Measurements from ENCODE around the gene FAR2. TPM values are rescaled to one million over a fixed set of nuclear protein-coding genes. Genes with fewer than 3 reads are reported as not detected.

FAR2 gene
- total and polyA plus RNA-seq, 2 of the 13 experiments (the other 11 are each of a cell fraction or from before 2014, with no cell fraction given) = not detected

- intact Hi-C loops (cut with micrococcal nuclease; ENCODE audit: unreplicated experiment) = no loop called here
- no peaks in the 10 kb centered on the region for H4K20me1 ChIP-seq (ENCODE audit: insufficient read depth, low read length)
- ATAC-seq (no peak), DNase-seq (ENCODE audit: low spot score) (no peak), FAIRE-seq (no peak)
- H3K4me3 ChIP-seq (replicated peaks in 1 of 3; ENCODE audit: insufficient read depth in 1 of 3, low read depth in 2 of 3, low read length in 3 of 3) = no peak overlapping the region
- H3K4me2 ChIP-seq (ENCODE audit: low read depth, low read length) = no peak overlapping the region
- no TSS peak for BruUV-seq (replicated peaks)
- 78% methylated on average over 3 of the region's 3 CpGs for WGBS (ENCODE audit: low lambda C conversion rate)
- no peaks in the 10 kb centered on the region for H3K79me2 ChIP-seq (ENCODE audit: insufficient read depth, low read length)
- H2AFZ ChIP-seq (ENCODE audit: low read length) = no peak overlapping the region
- H3K9me3 ChIP-seq (ENCODE audit: low read length) = no peaks in the 10 kb centered on the region
- no peaks in the 10 kb centered on the region for H3K27me3 ChIP-seq (ENCODE audit: control insufficient read depth in 1 of 2, insufficient read depth in 2 of 2, low read length in 2 of 2)
- ChIA-PET POLR2A (no interaction called here), CTCF (ENCODE audit: low intra/inter-chr PET ratio, low total read pairs) (no interaction called here)
- H3K4me1 ChIP-seq (ENCODE audit: insufficient read depth, low read length) = no peaks in the 10 kb centered on the region
- no peaks in the 10 kb centered on the region for H3K36me3 ChIP-seq (replicated peaks in 1 of 2; ENCODE audit: control insufficient read depth in 1 of 2, insufficient read depth in 2 of 2, low read length in 2 of 2)
- no peak overlapping the region for H3K9ac ChIP-seq (ENCODE audit: insufficient read depth, low read depth, low read length)
- no peak overlapping the region for H3K27ac ChIP-seq (ENCODE audit: extremely low read length, insufficient read depth, low read length)
- in situ Hi-C loops (cut with HindIII; ENCODE audit: extremely low pct_ligation_motif_present, low pct_unique_long_range_greater_than_20kb) = no loop called here
- TF ChIP-seq MAX (IDR thresholded peaks at IDR 0.05) (no peak), IRF1 (CRISPR knock-in tag; IDR thresholded peaks at IDR 0.05; ENCODE audit: low read depth) (no peak), STAT5B (CRISPR knock-in tag; IDR thresholded peaks at IDR 0.05) (no peak), MIER3 (CRISPR knock-in tag; IDR thresholded peaks at IDR 0.05; ENCODE audit: borderline replicate concordance) (no peak), SALL2 (CRISPR knock-in tag; IDR thresholded peaks at IDR 0.05) (no peak), ZNF343 (CRISPR knock-in tag; IDR thresholded peaks at IDR 0.05) (no peak), ZNF431 (CRISPR knock-in tag; IDR thresholded peaks at IDR 0.05; ENCODE audit: borderline replicate concordance, low read depth) (no peak), ELK4 (CRISPR knock-in tag; IDR thresholded peaks at IDR 0.05; ENCODE audit: borderline replicate concordance) (no peak), MYPOP (CRISPR knock-in tag; IDR thresholded peaks at IDR 0.05) (no peak), TARDBP (CRISPR knock-in tag; IDR thresholded peaks at IDR 0.05) (no peak), CSRNP2 (CRISPR knock-in tag; conservative IDR thresholded peaks at IDR 0.05; ENCODE audit: low read depth) (no peak), HNF4G (IDR thresholded peaks at IDR 0.05; ENCODE audit: borderline replicate concordance, low read depth, low read length) (no peak), HNF4G (CRISPR knock-in tag; IDR thresholded peaks at IDR 0.05; ENCODE audit: borderline replicate concordance, low read depth) (no peak), GATA4 (IDR thresholded peaks at IDR 0.05; ENCODE audit: borderline replicate concordance, low read depth) (no peak), MAFK (conservative IDR thresholded peaks at IDR 0.05 in 1 of 2, IDR thresholded peaks at IDR 0.05 in 1 of 2; ENCODE audit: low read length in 2 of 2) (no peak), ZNF740 (CRISPR knock-in tag; IDR thresholded peaks at IDR 0.05) (no peak), DBP (CRISPR knock-in tag; IDR thresholded peaks at IDR 0.05; ENCODE audit: not compliant biosample characterization) (no peak), HBP1 (CRISPR knock-in tag; IDR thresholded peaks at IDR 0.05; ENCODE audit: low read depth) (no peak)
These were observed 152.0 kb downstream of the FAR2 start for GRCh38 chr12:29301114-29301513.
